Heart left ventricle (tissue), 16 donors: Measurements from ENCODE around the gene HDAC5. TPM values are rescaled to one million over a fixed set of nuclear protein-coding genes. Genes with fewer than 3 reads are reported as not detected.
"Not testable (repeated sequence)": the region's sequence is repeated elsewhere in the genome, so short reads cannot be mapped to it uniquely, and the experiment has no call there.

Experiments used
- ATAC-seq, 4 donors: fragments of 200-7000 bp; cut with Tn5 transposase; one replicate each; pipeline ENCODE4 v1.9.1; 2020 to 2022; ENCODE audit warnings: moderate library complexity in 4 of 4, mild to moderate bottlenecking in 3 of 4, moderate number of reproducible peaks in 1 of 4
- DNase-seq, 5 donors: peaks; one replicate each; pipeline ENCODE4 v3.0.0-alpha.2; 2020
- H3K27ac ChIP-seq, 12 donors: fragments of 200-600 bp; sonication (generic) in 4 of 12; one replicate each; pipeline versions ENCODE4 v1.5.0 to v1.8.0; 2016 to 2022; ENCODE audit warnings: mild to moderate bottlenecking in 2 of 12
- H3K27me3 ChIP-seq, 9 donors: fragments of 200-600 bp; sonication (generic) in 2 of 9; one replicate each; pipeline versions ENCODE4 v1.5.1 to v1.8.0; 2016 to 2022; ENCODE audit warnings: mild to moderate bottlenecking in 3 of 9
- H3K36me3 ChIP-seq, 9 donors: fragments of 200-600 bp; sonication (generic) in 2 of 9; one replicate each; pipeline versions ENCODE4 v1.5.0 to v1.8.0; 2018 to 2022; ENCODE audit warnings: mild to moderate bottlenecking in 2 of 9
- H3K4me1 ChIP-seq, 12 donors: fragments of 200-600 bp; sonication (generic) in 4 of 12; one replicate each; pipeline versions ENCODE4 v1.5.0 to v1.8.0; 2016 to 2022; ENCODE audit warnings: mild to moderate bottlenecking in 3 of 12
- H3K4me3 ChIP-seq, 12 donors: fragments of 200-600 bp; sonication (generic) in 4 of 12; one replicate each; pipeline versions ENCODE4 v1.5.0 to v1.8.0; 2017 to 2022; ENCODE audit warnings: mild to moderate bottlenecking in 9 of 12, moderate library complexity in 4 of 12
- H3K9me3 ChIP-seq, 12 donors: fragments of 200-600 bp; sonication (generic) in 4 of 12; one replicate each; pipeline versions ENCODE4 v1.5.0 to v1.8.0; 2016 to 2022; ENCODE audit warnings: mild to moderate bottlenecking in 1 of 12
- POLR2A ChIP-seq, 2 donors: fragments of 450-650 bp; IDR thresholded peaks; one replicate each; pipeline ENCODE4 v1.6.1; 2017; ENCODE audit warnings: antibody characterized with exemption in 2 of 2, mild to moderate bottlenecking in 2 of 2, moderate library complexity in 2 of 2
- WGBS, 4 donors: extraction: QIAGEN DNeasy Blood & Tissue Kit in 2 of 4; methylation state at CpG; one replicate each; pipeline versions ENCODE4 v1.1.5 to v1.1.7; 2013 to 2018; 5-methylcytosine and 5-hydroxymethylcytosine counted together
- intact Hi-C, 10 donors: fragments of 100-400 bp; cut with DNase I; formaldehyde crosslinking; loops; one replicate each; pipeline versions ENCODE4 v1.11.1 to v1.14.2; 2022
- polyA plus RNA-seq, 2 donors: library from polyadenylated mRNA; stranded (reverse); fragments of 200-250 nt; gene quantifications; one replicate each; pipeline ENCODE4 v1.2.3, GENCODE V29; 2013
- total RNA-seq, 9 donors: library from RNA; depleted of rRNA in 2 of 9; stranded (reverse); fragments of >200 nt in 2 of 9; fragmentation: NEBNext Ultra II Directional in 3 of 9; extraction: Animal tissue kit (Norgen Biotek cat#: 25700) in 3 of 9; gene quantifications; one replicate each; pipeline versions ENCODE4 v1.1.0 to v1.2.4, GENCODE V29; 2016 to 2023
- TF ChIP-seq, protein P1 (sequence below), 12 donors: fragments of 200-600 bp; sonication (generic) in 4 of 12; IDR thresholded peaks; one replicate each; pipeline versions ENCODE4 v1.5.0 to v1.8.0; 2018 to 2022; ENCODE audit warnings: antibody characterized with exemption in 12 of 12, mild to moderate bottlenecking in 5 of 12
- donor health status: ischemic (EF 13 %, LVEDD 7.1; RV severe dilation, severe dysfunction).
- donor health status: healthy with polysubstance abuse.
- donor health status: DM: no; HTN: yes; CAD: no.
- donor health status: DM: no; HTN: no; CAD: no.
- donor health status: ischemic (EF 25% LVEDD 6.9; RV normal size, moderate dysfunction).
- donor health status: ischemic (EF 25% LVEDD 5.7; RV mildly dilated, moderate dysfunction).
- donor health status: healthy.
- donor health status: DM: yes; HTN: yes; CAD: no.
- donor health status: ischemic (EF 35%, LVEDD 5.7; RV mildly dilated, moderate dysfunction).
- donor health status: nonischemic (EF 11% LVEDD 7.7; RV severe dilation, severe dysfunction).
- donor health status: DM: yes; HTN: yes; CAD: no.
- donor health status: PGD.
- donor health status: ischemic (EF 29% LVEDD 5.4; RV normal size, mild dysfunction).
- donor health status: nonischemic (EF 23%, LVEDD 6.1; RV moderate dilation, normal function).

The HDAC5 gene
- total and polyA plus RNA-seq, 11 donors, result 54.6 to 283 (median 70.1) TPM

GRCh38 chr17:44159519-44160210 lies 36.2 kb upstream of the HDAC5 start:
- no peaks in the 10 kb centered on the region for H3K4me1 ChIP-seq
- no peak overlapping the region for H3K4me3 ChIP-seq
- H3K9me3 ChIP-seq, result no peaks in the 10 kb centered on the region
- 77 to 84% (median 81%) methylated on average over 15 of the region's 15 CpGs for WGBS, 4 donors
- TF ChIP-seq, protein P1, sequence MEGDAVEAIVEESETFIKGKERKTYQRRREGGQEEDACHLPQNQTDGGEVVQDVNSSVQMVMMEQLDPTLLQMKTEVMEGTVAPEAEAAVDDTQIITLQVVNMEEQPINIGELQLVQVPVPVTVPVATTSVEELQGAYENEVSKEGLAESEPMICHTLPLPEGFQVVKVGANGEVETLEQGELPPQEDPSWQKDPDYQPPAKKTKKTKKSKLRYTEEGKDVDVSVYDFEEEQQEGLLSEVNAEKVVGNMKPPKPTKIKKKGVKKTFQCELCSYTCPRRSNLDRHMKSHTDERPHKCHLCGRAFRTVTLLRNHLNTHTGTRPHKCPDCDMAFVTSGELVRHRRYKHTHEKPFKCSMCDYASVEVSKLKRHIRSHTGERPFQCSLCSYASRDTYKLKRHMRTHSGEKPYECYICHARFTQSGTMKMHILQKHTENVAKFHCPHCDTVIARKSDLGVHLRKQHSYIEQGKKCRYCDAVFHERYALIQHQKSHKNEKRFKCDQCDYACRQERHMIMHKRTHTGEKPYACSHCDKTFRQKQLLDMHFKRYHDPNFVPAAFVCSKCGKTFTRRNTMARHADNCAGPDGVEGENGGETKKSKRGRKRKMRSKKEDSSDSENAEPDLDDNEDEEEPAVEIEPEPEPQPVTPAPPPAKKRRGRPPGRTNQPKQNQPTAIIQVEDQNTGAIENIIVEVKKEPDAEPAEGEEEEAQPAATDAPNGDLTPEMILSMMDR (IDR thresholded peaks at IDR 0.05), result no peak
- no peak for TF ChIP-seq POLR2A (IDR thresholded peaks at IDR 0.05)
- H3K27me3 ChIP-seq, result no peaks in the 10 kb centered on the region
- ATAC-seq, result no peak
- no peak for DNase-seq
- intact Hi-C loops, result loop anchor here in 6 of 10 donors (10.0 kb wide), 1 partner anchor 215 kb away; the partner anchor contains the start of gene PPY (in 6 of the 6)
- no peaks in the 10 kb centered on the region for H3K36me3 ChIP-seq
- H3K27ac ChIP-seq, result no peak overlapping the region

DNA sequence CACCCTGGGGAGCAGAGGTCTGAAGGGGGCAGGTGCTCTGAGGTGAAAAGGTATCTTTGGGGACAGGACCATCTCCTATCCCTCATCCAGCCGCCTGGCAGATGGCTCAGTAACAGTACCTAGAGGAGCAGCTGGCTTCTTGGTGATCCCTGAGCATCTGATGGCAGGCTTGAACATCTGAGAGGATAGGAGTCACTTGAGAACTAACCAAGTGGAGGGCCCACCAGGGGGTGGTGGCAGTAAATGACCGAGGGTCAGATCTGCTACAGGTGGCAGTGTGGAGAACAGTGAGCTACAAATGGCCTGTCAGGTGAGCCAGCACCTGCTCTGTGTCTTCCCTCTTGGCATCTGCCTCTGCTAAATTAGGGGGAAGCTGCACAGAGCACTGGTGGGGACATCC lies 32.0 kb upstream of the HDAC5 start:
- 86 to 93% (median 88%) methylated on average over 2 of the region's 2 CpGs for WGBS, 4 donors
- intact Hi-C loops, result no loop called here
- peak in 1 of 4 donors; percentile 31 for ATAC-seq
- Histone ChIP-seq H3K9me3 (no peaks in the 10 kb centered on the region), H3K4me1 (no peaks in the 10 kb centered on the region), H3K4me3 (no peak overlapping the region), H3K27ac (no peak overlapping the region), H3K36me3 (no peaks in the 10 kb centered on the region), H3K27me3 (no peaks in the 10 kb centered on the region)
- no peak for TF ChIP-seq POLR2A (IDR thresholded peaks at IDR 0.05)
- TF ChIP-seq, protein P1 (IDR thresholded peaks at IDR 0.05), result no peak
- DNase-seq, result no peak

- intact Hi-C loops, result no loop called here
- no peaks in the 10 kb centered on the region for H3K36me3 ChIP-seq
Measured at GRCh38 chr17:44152875-44153274, 29.4 kb upstream of the HDAC5 start.

DNA sequence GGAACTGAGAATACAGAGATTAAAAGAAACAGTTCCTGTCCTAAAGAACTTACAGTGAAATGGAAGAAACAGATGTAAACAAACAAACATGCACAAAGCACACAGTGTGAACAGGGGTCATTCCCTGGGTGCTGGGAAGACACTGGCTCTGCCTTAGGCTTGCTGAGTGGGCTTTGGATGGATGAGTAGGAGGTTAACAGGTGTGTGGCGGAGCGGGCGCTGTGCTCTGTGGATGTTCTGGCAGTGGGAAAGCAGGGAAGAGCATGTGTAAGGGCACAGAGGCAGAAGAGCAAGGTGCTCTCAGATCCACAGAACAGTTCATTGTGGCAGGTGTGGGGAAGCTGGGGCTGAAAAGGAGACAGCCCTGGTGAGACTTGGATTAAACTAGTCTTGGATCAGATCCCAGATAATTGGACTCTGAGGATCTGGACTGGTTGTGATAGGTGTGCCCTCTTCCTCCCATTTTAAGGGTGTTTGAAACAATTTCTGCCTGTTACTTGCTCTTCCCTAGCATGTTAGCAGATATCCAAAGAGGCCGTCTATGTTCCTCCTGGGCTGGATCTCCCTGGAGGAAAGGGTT lies 26.4 kb upstream of the HDAC5 start:
- H3K27me3 ChIP-seq, result no peaks in the 10 kb centered on the region
- H3K36me3 ChIP-seq, result no peaks in the 10 kb centered on the region
- 90 to 97% (median 95%) methylated on average over 4 of the region's 4 CpGs for WGBS, 4 donors
- ATAC-seq (no peak), DNase-seq (no peak)
- no peaks in the 10 kb centered on the region for H3K9me3 ChIP-seq
- TF ChIP-seq, protein P1 (IDR thresholded peaks at IDR 0.05), result no peak
- no peak for TF ChIP-seq POLR2A (IDR thresholded peaks at IDR 0.05)
- no peak overlapping the region for H3K27ac ChIP-seq
- no peak overlapping the region for H3K4me3 ChIP-seq
- H3K4me1 ChIP-seq, result peaks cover 0 to 33% (median 14%) of the 10 kb centered on the region in 12 donors
- intact Hi-C loops, result loop anchor here in 1 of 10 donors (2.0 kb wide), 1 partner anchor 17 kb away; no protein-coding TSS in a partner anchor

More at GRCh38 chr17:44152875-44153274, 29.4 kb upstream of the HDAC5 start:
- DNase-seq, result no peak
- ATAC-seq, result no peak
- Histone ChIP-seq H3K9me3 (no peaks in the 10 kb centered on the region), H3K4me3 (no peak overlapping the region), H3K27me3 (no peaks in the 10 kb centered on the region), H3K27ac (no peak overlapping the region), H3K4me1 (peaks cover 0 to 10% (median 3%) of the 10 kb centered on the region in 12 donors)
- TF ChIP-seq POLR2A (IDR thresholded peaks at IDR 0.05), result no peak
- TF ChIP-seq, protein P1 (IDR thresholded peaks at IDR 0.05), result no peak
- 95 to 99% (median 97%) methylated on average over 4 of the region's 4 CpGs for WGBS, 4 donors

GRCh38 chr17:44149066-44149465 lies 25.6 kb upstream of the HDAC5 start:
- not testable (repeated sequence) for DNase-seq

More at GRCh38 chr17:44149066-44149465, 25.6 kb upstream of the HDAC5 start:
- H3K4me1 ChIP-seq, result peaks cover 0 to 36% (median 14%) of the 10 kb centered on the region in 12 donors
- ATAC-seq, H3K4me3 ChIP-seq, H3K27ac ChIP-seq, H3K36me3 ChIP-seq, H3K27me3 ChIP-seq, H3K9me3 ChIP-seq: not testable (repeated sequence)
- intact Hi-C loops, result loop anchor here in 1 of 10 donors (2.0 kb wide), 1 partner anchor 18 kb away; no protein-coding TSS in a partner anchor
- WGBS, 4 donors, result 95 to 99% (median 97%) methylated on average over 3 of the region's 3 CpGs
